H9 (cell line): Measurements from ENCODE around the gene RFFL. TPM values are rescaled to one million over a fixed set of nuclear protein-coding genes. Genes with fewer than 3 reads are reported as not detected.
"Not testable (repeated sequence)": the region's sequence is repeated elsewhere in the genome, so short reads cannot be mapped to it uniquely, and the experiment has no call there.

Experiments
- DNase-seq: peaks from one replicate; pipeline ENCODE4 v3.0.0-alpha.2; 2017
- H2AFZ ChIP-seq: one replicate; pipeline ENCODE4 v1.6.1; 2013; ENCODE audit warnings: mild to moderate bottlenecking, low read length, control low read depth, moderate library complexity
- H2AK5ac ChIP-seq: 2 replicates; pipeline ENCODE4 v1.6.1; 2013; ENCODE audit warnings: low read length, control low read depth, mixed read lengths; ENCODE audit not compliant: insufficient read length
- H2BK120ac ChIP-seq: one replicate; pipeline ENCODE4 v1.6.1; 2013; ENCODE audit warnings: low read depth, mild to moderate bottlenecking, low read length, control low read depth, inconsistent platforms; ENCODE audit not compliant: poor library complexity, severe bottlenecking
- H2BK12ac ChIP-seq: 2 replicates; pipeline ENCODE4 v1.6.1; 2013; ENCODE audit warnings: low read length, control low read depth, mixed read lengths, low read depth; ENCODE audit not compliant: insufficient read length
- H2BK15ac ChIP-seq: 2 replicates; pipeline ENCODE4 v1.6.1; 2013; ENCODE audit warnings: low read depth, low read length, control low read depth
- H2BK20ac ChIP-seq: one replicate; pipeline ENCODE4 v1.6.1; 2013; ENCODE audit warnings: low read depth, mild to moderate bottlenecking, low read length, control low read depth, inconsistent platforms; ENCODE audit not compliant: poor library complexity, severe bottlenecking
- H2BK5ac ChIP-seq: 2 replicates; pipeline ENCODE4 v1.6.1; 2013; ENCODE audit warnings: low read length, control low read depth, mixed read lengths; ENCODE audit not compliant: insufficient read length
- H3K14ac ChIP-seq: 2 replicates; pipeline ENCODE4 v1.6.1; 2013; ENCODE audit warnings: low read length, control low read depth; ENCODE audit not compliant: insufficient read depth
- H3K18ac ChIP-seq: 2 replicates; pipeline ENCODE4 v1.6.1; 2013; ENCODE audit warnings: low read depth, mild to moderate bottlenecking, mixed read lengths, low read length, control low read depth; ENCODE audit not compliant: insufficient read length
- H3K23ac ChIP-seq: 2 replicates; pipeline ENCODE4 v1.6.1; 2013; ENCODE audit warnings: low read length, control low read depth, mixed read lengths, low read depth; ENCODE audit not compliant: insufficient read length
- H3K23me2 ChIP-seq: 2 replicates; pipeline ENCODE4 v1.6.1; 2013; ENCODE audit warnings: low read depth, mild to moderate bottlenecking, mixed read lengths, low read length, control low read depth; ENCODE audit not compliant: insufficient read length, poor library complexity, severe bottlenecking
- H3K27ac ChIP-seq: 2 replicates; pipeline ENCODE4 v1.5.1; 2013; ENCODE audit warnings: low read length, control low read depth, mixed read lengths, low read depth; ENCODE audit not compliant: insufficient read length
- H3K27me3 ChIP-seq: 2 replicates; pipeline ENCODE4 v1.6.1; 2013; ENCODE audit warnings: low read length, control low read depth, inconsistent platforms; ENCODE audit not compliant: insufficient read depth
- H3K4ac ChIP-seq: 2 replicates; pipeline ENCODE4 v1.6.1; 2013; ENCODE audit warnings: low read depth, mild to moderate bottlenecking, control low read depth, inconsistent platforms, low read length, moderate library complexity
- H3K4me1 ChIP-seq: 2 replicates; pipeline ENCODE4 v1.6.1; 2013; ENCODE audit warnings: low read length, control low read depth, inconsistent platforms; ENCODE audit not compliant: insufficient read depth
- H3K4me2 ChIP-seq: 2 replicates; pipeline ENCODE4 v1.6.1; 2013; ENCODE audit warnings: low read length, control low read depth, mixed read lengths; ENCODE audit not compliant: insufficient read length, insufficient read depth
- H3K56ac ChIP-seq: 2 replicates; pipeline ENCODE4 v1.6.1; 2013; ENCODE audit warnings: low read depth, mild to moderate bottlenecking, mixed read lengths, low read length, control low read depth; ENCODE audit not compliant: insufficient read length
- H3K79me1 ChIP-seq: 2 replicates; pipeline ENCODE4 v1.6.1; 2013; ENCODE audit warnings: low read depth, mild to moderate bottlenecking, moderate library complexity, low read length, control low read depth, inconsistent platforms; ENCODE audit not compliant: insufficient read depth, poor library complexity, severe bottlenecking
- H3K79me2 ChIP-seq: 2 replicates; pipeline ENCODE4 v1.6.1; 2013; ENCODE audit warnings: low read length, control low read depth, inconsistent platforms; ENCODE audit not compliant: insufficient read depth
- H3K9ac ChIP-seq: 2 replicates; pipeline ENCODE4 v1.6.1; 2013; ENCODE audit warnings: low read length, control low read depth, mixed read lengths; ENCODE audit not compliant: insufficient read length; ENCODE audit errors: extremely low read depth
- H3K9me3 ChIP-seq: one replicate; pipeline ENCODE4 v1.6.1; 2013; ENCODE audit warnings: low read depth, low read length, inconsistent platforms; ENCODE audit not compliant: control insufficient read depth
- H3T11ph ChIP-seq: one replicate; pipeline ENCODE4 v1.6.1; 2013; ENCODE audit warnings: mild to moderate bottlenecking, low read length, control low read depth, inconsistent platforms
- H4K20me1 ChIP-seq: one replicate; pipeline ENCODE4 v1.6.1; 2013; ENCODE audit not compliant: control insufficient read depth, insufficient read length, insufficient read depth
- H4K5ac ChIP-seq: 2 replicates; pipeline ENCODE4 v1.6.1; 2013; ENCODE audit warnings: low read depth, mild to moderate bottlenecking, mixed read lengths, low read length, control low read depth; ENCODE audit not compliant: insufficient read length
- H4K8ac ChIP-seq: replicated peaks from 2 replicates; pipeline ENCODE4 v1.6.1; 2013; ENCODE audit warnings: low read length, control low read depth, mixed read lengths, low read depth; ENCODE audit not compliant: insufficient read length
- H4K91ac ChIP-seq: 2 replicates; pipeline ENCODE4 v1.6.1; 2013; ENCODE audit warnings: low read depth, mild to moderate bottlenecking, moderate library complexity, mixed read lengths, low read length, control low read depth; ENCODE audit not compliant: insufficient read length
- H3K27ac Mint-ChIP-seq, 3 experiments: 2 replicates in 2 of 3; 3 replicates in 1 of 3; pipeline ENCODE4 v1.8.0; 2020 to 2021; ENCODE audit warnings: mixed read lengths in 3 of 3, mild to moderate bottlenecking in 1 of 3, moderate library complexity in 1 of 3
- H3K27me3 Mint-ChIP-seq: 2 replicates; pipeline ENCODE4 v1.8.0; 2021; ENCODE audit warnings: low read depth, mild to moderate bottlenecking, moderate library complexity, mixed read lengths
- H3K36me3 Mint-ChIP-seq, 3 experiments: 2 replicates in 2 of 3; 3 replicates in 1 of 3; pipeline ENCODE4 v1.8.0; 2020 to 2021; ENCODE audit warnings: low read depth in 3 of 3, mixed read lengths in 3 of 3; ENCODE audit not compliant: insufficient read depth in 1 of 3
- H3K4me1 Mint-ChIP-seq, 2 experiments: 2 replicates each; pipeline ENCODE4 v1.8.0; 2020; ENCODE audit warnings: mixed read lengths in 2 of 2
- H3K4me3 Mint-ChIP-seq, 2 experiments: 2 replicates in 1 of 2; 3 replicates in 1 of 2; pipeline ENCODE4 v1.8.0; 2020 to 2021; ENCODE audit warnings: mild to moderate bottlenecking in 2 of 2, mixed read lengths in 2 of 2, moderate library complexity in 1 of 2
- H3K9me3 Mint-ChIP-seq, 2 experiments: 2 replicates in 1 of 2; 3 replicates in 1 of 2; pipeline ENCODE4 v1.8.0; 2020; ENCODE audit warnings: mild to moderate bottlenecking in 2 of 2, mixed read lengths in 2 of 2, moderate library complexity in 1 of 2
- CTCF ChIP-seq: fragments of 200-600 bp; sonication (generic); conservative IDR thresholded peaks from 3 replicates; pipeline ENCODE4 v1.8.0; 2021; ENCODE audit warnings: antibody characterized with exemption, mild to moderate bottlenecking
- WGBS: extraction: QIAGEN DNeasy Blood & Tissue Kit; methylation state at CpG from one replicate; pipeline ENCODE4 v1.1.7; 2013; ENCODE audit warnings: missing lambda C conversion rate, low lambda C conversion rate, mixed read lengths; ENCODE audit not compliant: insufficient read length; ENCODE audit errors: extremely low coverage; 5-methylcytosine and 5-hydroxymethylcytosine counted together
- total RNA-seq: library from RNA; stranded (reverse); gene quantifications from 2 replicates; pipeline ENCODE4 v1.2.1, GENCODE V29; 2021

The RFFL gene
- total RNA-seq, 1 experiment from 2014 or later = 21.1 TPM

GRCh38 chr17:35028531-35029262 is 34.8 kb downstream of the RFFL start:
- Mint-ChIP-seq H3K36me3 (no peaks in the 10 kb centered on the region; a peak in 1 of 7 replicates), H3K4me3 (no peak overlapping the region), H3K4me1 (no peaks in the 10 kb centered on the region), H3K27ac (no peak overlapping the region; a peak in 1 of 7 replicates), H3K9me3 (no peaks in the 10 kb centered on the region), H3K27me3 (no peaks in the 10 kb centered on the region)
- Histone ChIP-seq H2BK12ac (no peak overlapping the region), H3K4me2 (no peak overlapping the region), H4K8ac (no peak overlapping the region), H2BK120ac (no peak overlapping the region), H3K79me1 (no peaks in the 10 kb centered on the region), H3K23ac (no peak overlapping the region), H3K4ac (no peak overlapping the region), H3K27me3 (no peaks in the 10 kb centered on the region), H4K91ac (no peak overlapping the region), H2AFZ (no peak overlapping the region), H3T11ph (no peak overlapping the region), H4K20me1 (no peaks in the 10 kb centered on the region), H3K18ac (no peak overlapping the region), H3K79me2 (no peaks in the 10 kb centered on the region), H2BK20ac (no peak overlapping the region), H2BK5ac (no peak overlapping the region), H3K9me3 (no peaks in the 10 kb centered on the region), H3K27ac (no peak overlapping the region), H3K23me2 (no peaks in the 10 kb centered on the region), H2BK15ac (no peak overlapping the region), H4K5ac (no peak overlapping the region), H2AK5ac (no peak overlapping the region), H3K4me1 (no peaks in the 10 kb centered on the region), H3K14ac (no peak overlapping the region), H3K9ac (no peak overlapping the region), H3K56ac (no peak overlapping the region)
- no peak for TF ChIP-seq CTCF
- no CpG with 5 or more reads among the region's 3 CpGs for WGBS
- no peak for DNase-seq

GRCh38 chr17:35028097-35028496 is 35.4 kb downstream of the RFFL start:
- not testable (repeated sequence) for H3K9ac ChIP-seq, H4K5ac ChIP-seq, H4K20me1 ChIP-seq, H2BK12ac ChIP-seq, H3K18ac ChIP-seq, H2BK5ac ChIP-seq, H3K9me3 ChIP-seq, H2BK20ac ChIP-seq, H3K79me1 ChIP-seq, H2BK15ac ChIP-seq, H3T11ph ChIP-seq, H2AFZ ChIP-seq, H3K4me3 Mint-ChIP-seq, H3K23ac ChIP-seq, H3K4ac ChIP-seq, H3K56ac ChIP-seq, H2AK5ac ChIP-seq, H3K27ac Mint-ChIP-seq, H2BK120ac ChIP-seq, H3K9me3 Mint-ChIP-seq, H3K4me1 Mint-ChIP-seq, H3K23me2 ChIP-seq, H3K14ac ChIP-seq, H3K27ac ChIP-seq, H4K91ac ChIP-seq, H3K4me1 ChIP-seq, H4K8ac ChIP-seq, H3K36me3 Mint-ChIP-seq, H3K27me3 Mint-ChIP-seq, H3K79me2 ChIP-seq, H3K4me2 ChIP-seq, DNase-seq, H3K27me3 ChIP-seq
- WGBS = no CpG with 5 or more reads among the region's 4 CpGs
